HG03565 (cell line): ENCODE results near the gene ACSS2.

Source experiments
- ATAC-seq: cut with Tn5 transposase; IDR thresholded peaks from one replicate; pipeline ENCODE4 v1.9.1; 2021; ENCODE audit warnings: mild to moderate bottlenecking, moderate library complexity; ENCODE audit not compliant: unreplicated experiment

Gene ACSS2, protein sequence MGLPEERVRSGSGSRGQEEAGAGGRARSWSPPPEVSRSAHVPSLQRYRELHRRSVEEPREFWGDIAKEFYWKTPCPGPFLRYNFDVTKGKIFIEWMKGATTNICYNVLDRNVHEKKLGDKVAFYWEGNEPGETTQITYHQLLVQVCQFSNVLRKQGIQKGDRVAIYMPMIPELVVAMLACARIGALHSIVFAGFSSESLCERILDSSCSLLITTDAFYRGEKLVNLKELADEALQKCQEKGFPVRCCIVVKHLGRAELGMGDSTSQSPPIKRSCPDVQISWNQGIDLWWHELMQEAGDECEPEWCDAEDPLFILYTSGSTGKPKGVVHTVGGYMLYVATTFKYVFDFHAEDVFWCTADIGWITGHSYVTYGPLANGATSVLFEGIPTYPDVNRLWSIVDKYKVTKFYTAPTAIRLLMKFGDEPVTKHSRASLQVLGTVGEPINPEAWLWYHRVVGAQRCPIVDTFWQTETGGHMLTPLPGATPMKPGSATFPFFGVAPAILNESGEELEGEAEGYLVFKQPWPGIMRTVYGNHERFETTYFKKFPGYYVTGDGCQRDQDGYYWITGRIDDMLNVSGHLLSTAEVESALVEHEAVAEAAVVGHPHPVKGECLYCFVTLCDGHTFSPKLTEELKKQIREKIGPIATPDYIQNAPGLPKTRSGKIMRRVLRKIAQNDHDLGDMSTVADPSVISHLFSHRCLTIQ

GRCh38 chr20:34876406-34877282, at the start of gene ACSS2:
Gene ACSS2, plus strand, starts transcription at chr20:34876612. Its CDS starts 34 bp downstream, at chr20:34876646.
- ATAC-seq: peak; percentile 25

GRCh38 chr20:34829191-34829590, 47.2 kb upstream of the ACSS2 start:
- ATAC-seq: no peak

GRCh38 chr20:34831936-34832335, 44.5 kb upstream of the ACSS2 start:
- no peak for ATAC-seq

DNA sequence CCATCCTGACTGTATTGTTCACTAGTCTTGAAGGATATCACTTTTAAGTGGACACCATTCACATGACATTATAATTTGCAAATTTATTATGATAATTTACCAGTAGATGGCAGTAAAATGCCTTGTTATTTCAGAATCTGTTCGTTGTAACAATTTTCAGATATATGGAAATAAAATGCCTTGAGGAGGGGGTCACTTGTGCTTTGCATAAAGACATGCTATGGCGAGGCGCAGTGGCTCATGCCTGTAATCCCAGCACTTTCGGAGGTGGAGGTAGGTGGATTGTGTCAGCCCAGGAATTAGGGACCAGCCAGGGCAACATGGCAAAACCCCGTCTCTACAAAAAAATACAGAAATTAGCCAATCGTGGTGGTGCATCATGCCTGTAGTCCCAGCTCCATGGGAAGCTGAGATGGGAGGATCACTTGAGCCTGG, 41.9 kb upstream of the ACSS2 start:
- no peak for ATAC-seq

GRCh38 chr20:34842143-34842542, 34.3 kb upstream of the ACSS2 start:
- ATAC-seq: no peak

DNA sequence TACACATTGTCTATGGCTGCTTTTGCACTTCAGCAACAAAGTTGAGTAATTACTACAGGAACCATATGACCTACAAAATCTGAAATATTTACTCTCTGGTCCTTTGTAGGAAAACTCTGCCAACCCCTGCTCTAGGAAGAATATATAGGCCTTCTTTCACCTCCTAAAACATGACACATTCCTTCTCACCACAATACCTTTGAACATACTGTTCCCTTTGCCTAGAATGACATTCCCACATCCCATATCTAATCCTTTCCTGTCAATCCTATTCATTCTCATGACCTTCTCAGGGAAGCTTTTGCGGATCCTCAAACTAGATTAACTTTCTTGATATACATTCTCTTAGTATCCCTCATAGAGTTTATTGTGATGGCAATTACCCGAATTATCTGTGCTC, 33.0 kb upstream of the ACSS2 start:
- ATAC-seq: no peak

DNA sequence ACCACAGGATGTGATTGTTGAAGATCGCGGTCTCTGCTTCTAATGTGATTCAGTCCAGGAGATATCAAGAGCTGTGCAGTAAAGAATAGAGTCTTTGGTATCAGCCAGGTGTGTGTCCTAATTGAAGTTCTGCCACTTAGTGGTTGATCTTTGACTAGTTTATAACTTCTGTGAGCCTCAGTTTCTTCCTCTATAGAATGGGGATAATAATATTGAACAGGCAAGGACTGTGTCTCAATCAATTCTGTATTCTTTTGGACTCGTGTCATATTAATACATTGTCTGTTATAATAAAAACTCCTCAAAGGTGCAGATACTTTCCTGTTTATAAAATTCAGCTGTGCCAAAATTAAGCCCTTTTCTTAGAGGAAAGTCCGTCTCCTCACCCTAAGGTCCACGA, 27.8 kb upstream of the ACSS2 start:
- no peak for ATAC-seq

GRCh38 chr20:34849778-34850177, 26.6 kb upstream of the ACSS2 start:
- no peak for ATAC-seq

DNA sequence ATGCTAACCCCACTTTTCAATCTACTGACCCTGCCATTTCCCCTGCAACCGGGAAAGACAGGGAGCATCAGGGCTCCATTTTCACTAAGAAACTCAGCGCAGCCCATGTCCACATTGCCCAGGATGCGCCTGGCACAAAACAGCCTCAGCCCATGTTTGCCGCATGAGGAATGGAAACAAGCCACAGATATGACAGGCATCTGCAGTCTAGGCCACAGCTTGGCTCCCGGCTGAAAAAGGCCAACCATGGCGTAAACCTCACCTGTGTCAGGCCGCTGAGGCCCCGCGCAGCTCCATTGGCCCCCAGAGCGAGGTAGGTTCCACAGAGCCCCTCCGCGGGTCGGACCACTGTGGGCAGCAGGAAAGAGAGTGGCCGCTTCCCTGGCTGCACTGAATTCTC, 25.4 kb upstream of the ACSS2 start:
- ATAC-seq: no peak

- no peak for ATAC-seq
These were observed 24.1 kb upstream of the ACSS2 start for GRCh38 chr20:34852298-34852697.

- ATAC-seq: no peak
These were observed 17.0 kb upstream of the ACSS2 start for GRCh38 chr20:34859367-34859766.

DNA sequence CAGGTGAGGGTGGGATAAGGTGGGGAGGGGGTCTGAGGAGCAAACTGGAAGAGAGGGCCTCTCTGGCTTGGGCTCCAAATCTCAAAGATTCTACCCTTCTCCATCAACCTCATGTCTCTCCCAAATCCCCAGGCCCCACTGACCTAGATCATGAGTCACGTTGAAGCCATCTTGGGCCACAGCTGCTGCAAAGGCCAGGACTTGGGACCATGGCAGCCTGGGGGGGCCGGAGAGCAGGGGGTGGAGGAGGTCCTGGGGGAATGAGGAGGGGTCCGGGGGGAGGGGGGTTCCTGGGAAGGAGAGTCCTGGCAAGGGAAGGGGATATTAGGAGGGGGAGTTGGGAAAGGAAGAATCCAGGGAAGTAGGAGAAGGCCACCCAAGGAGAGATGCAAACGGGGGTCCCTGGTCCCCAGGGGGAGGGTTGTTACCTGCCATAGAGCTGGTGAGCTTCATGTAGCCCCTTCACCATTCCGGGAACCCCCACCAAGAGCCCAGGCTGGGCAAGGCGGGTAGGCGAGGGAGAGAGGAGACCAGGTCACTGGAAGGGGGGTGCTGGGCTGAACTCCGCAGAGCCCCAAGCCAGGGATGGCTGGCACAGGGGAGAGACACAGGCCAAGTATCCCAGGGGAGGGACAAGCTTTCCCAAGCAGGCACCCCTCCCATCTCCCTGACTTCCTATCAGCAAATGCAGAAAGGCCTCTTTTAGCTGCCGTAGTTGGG, 16.4 kb upstream of the ACSS2 start:
- no peak for ATAC-seq

GRCh38 chr20:34861386-34862084, 14.9 kb upstream of the ACSS2 start:
- no peak for ATAC-seq

- no peak for ATAC-seq
These were observed 13.7 kb upstream of the ACSS2 start for GRCh38 chr20:34862724-34863123.

DNA sequence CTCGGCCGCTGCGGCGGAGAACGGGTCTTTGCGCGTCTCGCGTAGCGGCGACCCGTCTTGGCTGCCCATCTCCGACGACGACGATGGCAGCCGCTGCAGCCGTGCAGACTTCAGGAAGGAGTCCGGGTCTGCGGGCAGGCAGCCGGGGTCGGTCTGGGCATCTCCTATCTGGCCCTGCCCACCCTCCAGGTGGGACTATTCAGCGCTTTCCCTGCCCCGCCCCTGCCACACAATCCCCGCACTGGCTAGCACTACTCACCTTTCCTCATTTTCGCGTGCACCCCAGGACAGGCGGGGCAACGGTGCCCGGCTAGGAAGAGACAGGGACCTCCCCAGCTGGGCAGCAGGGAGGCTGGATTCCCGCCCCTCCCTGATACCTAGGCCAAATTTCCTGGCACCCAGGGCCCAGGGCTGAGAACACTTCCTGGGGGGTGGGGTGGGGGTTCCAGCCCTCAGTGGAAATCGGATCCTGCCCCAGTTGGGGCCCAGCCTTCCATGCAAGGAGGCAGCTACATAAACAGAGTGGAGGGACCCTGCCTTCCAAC, 12.9 kb upstream of the ACSS2 start:
- no peak for ATAC-seq

DNA sequence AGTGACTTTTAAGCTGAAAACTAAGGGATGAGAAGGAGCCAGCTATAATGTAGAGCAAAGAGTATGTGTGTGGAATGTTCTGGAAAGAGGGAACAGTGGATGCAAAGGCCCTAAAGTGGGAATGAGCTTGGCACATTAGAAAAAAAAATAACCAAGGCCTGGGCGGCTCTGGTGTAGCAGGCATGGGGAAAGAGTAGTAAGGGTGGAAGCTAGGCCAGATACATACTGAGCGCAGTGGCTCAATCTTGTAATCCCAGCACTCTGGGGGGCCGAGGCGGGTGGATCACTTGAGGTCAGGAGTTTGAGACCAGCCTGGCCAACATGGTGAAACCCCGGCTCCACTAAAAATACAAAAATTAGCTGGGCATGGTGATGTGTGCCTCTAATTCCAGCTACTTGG, 12.2 kb upstream of the ACSS2 start:
- ATAC-seq: no peak

GRCh38 chr20:34871320-34871926, 5.0 kb upstream of the ACSS2 start:
- no peak for ATAC-seq

GRCh38 chr20:34871966-34872621, 4.3 kb upstream of the ACSS2 start:
- ATAC-seq: no peak
